Spleen (tissue), 11 donors: ENCODE results near the gene TOM1L2. TPM values are rescaled to one million over a fixed set of nuclear protein-coding genes. Genes with fewer than 3 reads are reported as not detected.

ENCODE experiments used
- DNase-seq: peaks from one replicate; pipeline ENCODE4 v3.0.0-alpha.2; 2020
- H3K27ac ChIP-seq, 8 donors: fragments of 200-600 bp; sonication (generic) in 7 of 8; 1 replicate in 4 of 8; 2 replicates in 4 of 8; pipeline versions ENCODE4 v1.5.0 to v1.8.0; 2016 to 2021; ENCODE audit warnings: inconsistent platforms in 4 of 8, mild to moderate bottlenecking in 4 of 8, moderate library complexity in 1 of 8
- H3K27me3 ChIP-seq, 7 donors: fragments of 200-600 bp; sonication (generic) in 6 of 7; replicated peaks in 1 of 7; 1 replicate in 4 of 7; 2 replicates in 3 of 7; pipeline versions ENCODE4 v1.5.0 to v1.8.0; 2016 to 2021; ENCODE audit warnings: inconsistent platforms in 3 of 7, mild to moderate bottlenecking in 1 of 7
- H3K36me3 ChIP-seq, 6 donors: fragments of 200-600 bp; sonication (generic) in 5 of 6; 1 replicate in 4 of 6; 2 replicates in 2 of 6; pipeline versions ENCODE4 v1.5.0 to v1.8.0; 2016 to 2021; ENCODE audit warnings: inconsistent platforms in 2 of 6
- H3K4me1 ChIP-seq, 6 donors: fragments of 200-600 bp; sonication (generic) in 5 of 6; 1 replicate in 3 of 6; 2 replicates in 3 of 6; pipeline versions ENCODE4 v1.5.0 to v1.8.0; 2016 to 2021; ENCODE audit warnings: inconsistent platforms in 3 of 6
- H3K4me3 ChIP-seq, 8 donors: fragments of 200-600 bp; sonication (generic) in 7 of 8; 1 replicate in 4 of 8; 2 replicates in 4 of 8; pipeline versions ENCODE4 v1.5.0 to v1.8.0; 2016 to 2021; ENCODE audit warnings: inconsistent platforms in 4 of 8, mild to moderate bottlenecking in 4 of 8, moderate library complexity in 2 of 8
- H3K9me3 ChIP-seq, 8 donors: fragments of 200-600 bp; sonication (generic) in 7 of 8; 1 replicate in 4 of 8; 2 replicates in 4 of 8; pipeline versions ENCODE4 v1.5.0 to v1.8.0; 2016 to 2021; ENCODE audit warnings: inconsistent platforms in 4 of 8
- POLR2A ChIP-seq, 3 donors: fragments of 450-650 bp; IDR thresholded peaks; one replicate each; pipeline ENCODE4 v1.5.1; 2017; ENCODE audit warnings: antibody characterized with exemption in 3 of 3, mild to moderate bottlenecking in 1 of 3
- POLR2AphosphoS5 ChIP-seq, 3 donors: sonication (generic); formaldehyde crosslinking; IDR thresholded peaks; one replicate each; pipeline ENCODE4 v1.5.1; 2017; ENCODE audit warnings: antibody characterized with exemption in 3 of 3
- WGBS, 5 donors: extraction: QIAGEN DNeasy Blood & Tissue Kit in 3 of 5; methylation state at CpG; one replicate each; pipeline versions ENCODE4 v1.1.5 to v1.1.7; 2013 to 2018; 5-methylcytosine and 5-hydroxymethylcytosine counted together
- intact Hi-C: fragments of 100-400 bp; cut with DNase I; formaldehyde crosslinking; loops from one replicate; pipeline ENCODE4 v1.15.0; 2023; ENCODE audit warnings: low total_unique reads
- polyA plus RNA-seq, 3 donors: library from polyadenylated mRNA; stranded (reverse); fragments of 200-250 nt; gene quantifications; one replicate each; pipeline ENCODE4 v1.2.1, GENCODE V29; 2013
- total RNA-seq, 7 donors: library from RNA; depleted of rRNA in 3 of 7; stranded (reverse); fragments of >200 nt in 3 of 7; fragmentation: NEBNext Ultra II Directional in 4 of 7; extraction: Animal tissue kit (Norgen Biotek cat#: 25700) in 4 of 7; gene quantifications; one replicate each; pipeline versions ENCODE4 v1.1.0 to v1.2.1, GENCODE V29; 2016 to 2021
- TF ChIP-seq, protein P1 (sequence below), 11 experiments: fragments of 200-600 bp in 7 of 11; fragments of 450-650 bp in 4 of 11; sonication (generic) in 4 of 11; IDR thresholded peaks in 8 of 11; conservative IDR thresholded peaks in 3 of 11; 1 replicate in 7 of 11; 2 replicates in 4 of 11; pipeline versions ENCODE4 v1.4.0 to v1.8.0; 2016 to 2021; ENCODE audit warnings: antibody characterized with exemption in 11 of 11, inconsistent platforms in 4 of 11, mild to moderate bottlenecking in 1 of 11
- donor health status: healthy with polysubstance abuse.
- donor health status: DM: no; HTN: no; CAD: no; lungs with moderate emphysema.
- donor health status: DM: no; HTN: no; CAD: no.
- donor health status: Bipolar disorder and iron deficiency.
- donor health status: healthy.
- donor health status: DM: no; HTN: no; CAD: no.
- donor health status: DM: yes; HTN: yes; CAD: no.

The TOM1L2 gene
- total and polyA plus RNA-seq, 10 donors, result 5.3 to 82.6 (median 53.6) TPM

DNA sequence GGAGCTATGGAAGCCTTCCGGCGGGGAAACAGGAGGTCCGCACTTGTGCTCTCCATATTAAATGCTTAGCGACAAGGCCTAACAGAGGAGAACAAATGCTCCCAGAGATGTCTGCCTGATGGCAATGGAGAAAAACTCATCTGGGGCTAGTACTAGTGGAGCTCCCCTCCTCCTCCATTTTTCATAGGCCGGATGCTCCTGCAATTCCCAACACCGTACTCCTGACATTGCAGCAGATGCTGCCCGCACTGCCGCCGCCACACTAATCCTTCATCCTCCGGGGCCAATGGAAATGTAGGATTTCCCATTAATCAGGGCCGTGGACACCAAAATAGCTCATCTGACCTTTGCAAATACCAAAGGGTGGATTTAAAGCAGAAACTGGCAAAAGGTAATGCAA, 27.5 kb downstream of the TOM1L2 start:
- Histone ChIP-seq H3K27ac (no peak overlapping the region), H3K4me3 (no peak overlapping the region), H3K27me3 (no peaks in the 10 kb centered on the region), H3K36me3 (peaks cover 0 to 4% (median 0%) of the 10 kb centered on the region in 6 donors), H3K4me1 (peaks cover 12 to 48% (median 36%) of the 10 kb centered on the region in 6 donors), H3K9me3 (no peaks in the 10 kb centered on the region)
- TF ChIP-seq, protein P1, sequence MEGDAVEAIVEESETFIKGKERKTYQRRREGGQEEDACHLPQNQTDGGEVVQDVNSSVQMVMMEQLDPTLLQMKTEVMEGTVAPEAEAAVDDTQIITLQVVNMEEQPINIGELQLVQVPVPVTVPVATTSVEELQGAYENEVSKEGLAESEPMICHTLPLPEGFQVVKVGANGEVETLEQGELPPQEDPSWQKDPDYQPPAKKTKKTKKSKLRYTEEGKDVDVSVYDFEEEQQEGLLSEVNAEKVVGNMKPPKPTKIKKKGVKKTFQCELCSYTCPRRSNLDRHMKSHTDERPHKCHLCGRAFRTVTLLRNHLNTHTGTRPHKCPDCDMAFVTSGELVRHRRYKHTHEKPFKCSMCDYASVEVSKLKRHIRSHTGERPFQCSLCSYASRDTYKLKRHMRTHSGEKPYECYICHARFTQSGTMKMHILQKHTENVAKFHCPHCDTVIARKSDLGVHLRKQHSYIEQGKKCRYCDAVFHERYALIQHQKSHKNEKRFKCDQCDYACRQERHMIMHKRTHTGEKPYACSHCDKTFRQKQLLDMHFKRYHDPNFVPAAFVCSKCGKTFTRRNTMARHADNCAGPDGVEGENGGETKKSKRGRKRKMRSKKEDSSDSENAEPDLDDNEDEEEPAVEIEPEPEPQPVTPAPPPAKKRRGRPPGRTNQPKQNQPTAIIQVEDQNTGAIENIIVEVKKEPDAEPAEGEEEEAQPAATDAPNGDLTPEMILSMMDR (IDR thresholded peaks at IDR 0.05 in 8 of 11, conservative IDR thresholded peaks at IDR 0.05 in 3 of 11), result no peak
- TF ChIP-seq POLR2A (IDR thresholded peaks at IDR 0.05) (no peak), POLR2AphosphoS5 (IDR thresholded peaks at IDR 0.05) (no peak)
- 96 to 99% (median 96%) methylated on average over 11 of the region's 11 CpGs for WGBS, 5 donors
- intact Hi-C loops, result no loop called here
- DNase-seq, result no peak

DNA sequence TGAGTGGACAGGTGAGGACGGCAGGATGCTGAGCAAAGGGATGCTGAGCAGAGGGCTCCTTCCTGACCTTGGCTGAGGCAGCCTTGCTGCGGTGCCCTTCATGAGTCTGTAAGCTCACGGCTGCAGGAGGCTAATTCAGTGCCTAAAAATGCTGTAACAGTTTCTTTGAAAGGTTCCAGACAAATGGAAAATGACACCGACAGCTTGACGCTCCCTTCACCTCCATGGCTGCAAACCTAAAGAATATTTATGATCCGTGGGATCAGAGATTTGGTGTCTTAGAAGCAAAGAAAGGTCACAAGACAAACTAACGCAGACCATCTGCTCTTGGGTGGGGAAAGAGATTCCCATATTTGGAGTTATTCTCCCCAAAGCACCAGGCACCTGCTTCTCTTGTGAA, 28.0 kb downstream of the TOM1L2 start:
- Histone ChIP-seq H3K4me3 (no peak overlapping the region), H3K36me3 (peaks cover 0 to 4% (median 0%) of the 10 kb centered on the region in 6 donors), H3K27ac (no peak overlapping the region), H3K27me3 (no peaks in the 10 kb centered on the region), H3K4me1 (peaks cover 12 to 51% (median 36%) of the 10 kb centered on the region in 6 donors), H3K9me3 (no peaks in the 10 kb centered on the region)
- no peak for DNase-seq
- WGBS, 5 donors, result 86 to 95% (median 90%) methylated on average over 6 to 7 of the region's 7 CpGs
- intact Hi-C loops, result no loop called here
- TF ChIP-seq, protein P1 (IDR thresholded peaks at IDR 0.05 in 8 of 11, conservative IDR thresholded peaks at IDR 0.05 in 3 of 11), result no peak
- TF ChIP-seq POLR2AphosphoS5 (IDR thresholded peaks at IDR 0.05), result no peak
- TF ChIP-seq POLR2A (IDR thresholded peaks at IDR 0.05), result no peak

DNA sequence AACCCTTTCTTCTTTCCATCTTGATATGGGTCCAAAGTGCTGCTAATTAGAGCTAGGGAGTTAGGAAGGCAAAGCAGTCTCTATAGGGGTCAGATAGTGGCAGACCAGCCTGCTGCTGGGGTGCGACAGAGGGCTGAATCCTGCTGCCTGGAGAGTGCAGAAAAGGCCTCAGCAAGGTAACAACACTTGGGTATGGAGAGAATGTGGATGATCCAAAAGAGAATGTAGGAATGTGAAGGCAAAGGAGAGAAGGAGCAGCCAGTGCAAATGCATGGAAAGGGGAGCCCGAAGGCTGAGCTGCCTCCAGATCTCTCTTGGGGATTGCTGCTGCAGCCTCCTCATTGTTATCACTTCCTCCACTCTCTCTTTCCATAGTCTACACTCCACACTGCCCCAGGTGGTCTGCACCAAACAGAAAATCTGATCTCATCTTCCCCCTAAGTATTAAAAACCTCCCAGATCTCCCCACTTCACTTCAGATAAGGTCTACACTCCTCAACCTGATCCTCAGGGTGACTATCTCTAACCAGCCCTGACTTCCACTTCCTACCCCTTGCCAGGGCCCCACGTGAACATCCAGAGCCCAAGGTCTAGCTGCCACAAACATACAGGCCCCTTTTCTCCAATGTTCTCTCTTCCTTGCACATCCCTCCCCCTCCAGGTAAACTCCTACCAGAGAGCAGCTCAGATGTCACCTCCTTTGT, 28.8 kb downstream of the TOM1L2 start:
- Histone ChIP-seq H3K27ac (peak overlapping the region in 2 of 8 donors; percentile 16 to 22), H3K4me1 (peaks cover 12 to 57% (median 36%) of the 10 kb centered on the region in 6 donors), H3K27me3 (no peaks in the 10 kb centered on the region), H3K4me3 (no peak overlapping the region), H3K9me3 (no peaks in the 10 kb centered on the region), H3K36me3 (peaks cover 0 to 4% (median 0%) of the 10 kb centered on the region in 6 donors)
- TF ChIP-seq POLR2AphosphoS5 (IDR thresholded peaks at IDR 0.05), result no peak
- TF ChIP-seq, protein P1 (IDR thresholded peaks at IDR 0.05 in 8 of 11, conservative IDR thresholded peaks at IDR 0.05 in 3 of 11), result no peak
- no peak for TF ChIP-seq POLR2A (IDR thresholded peaks at IDR 0.05)
- no peak for DNase-seq
- 52 to 64% (median 54%) methylated on average over 3 of the region's 3 CpGs for WGBS, 5 donors
- intact Hi-C loops, result no loop called here

DNA sequence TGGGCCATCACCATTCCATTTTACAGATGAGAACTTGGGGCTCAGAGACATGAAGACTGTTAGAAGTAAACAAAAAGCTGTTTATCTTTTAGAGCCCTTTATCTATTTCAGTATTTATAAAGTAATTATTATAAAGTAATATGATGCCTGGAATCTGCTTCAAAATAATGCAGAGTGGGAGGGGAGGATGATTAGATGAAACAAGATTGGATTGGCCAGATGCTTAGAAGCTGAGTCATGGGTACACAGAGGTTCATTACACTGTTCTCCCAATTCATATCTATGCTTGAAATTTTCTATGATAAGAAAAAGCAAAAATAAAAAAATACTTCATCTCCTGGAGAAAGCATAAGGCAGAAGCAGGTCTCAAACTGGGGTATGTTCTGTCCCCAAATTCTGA, 29.4 kb downstream of the TOM1L2 start:
- Histone ChIP-seq H3K4me3 (no peak overlapping the region), H3K4me1 (peaks cover 12 to 63% (median 36%) of the 10 kb centered on the region in 6 donors), H3K27me3 (no peaks in the 10 kb centered on the region), H3K9me3 (no peaks in the 10 kb centered on the region), H3K27ac (peak overlapping the region in 2 of 8 donors; percentile 16 to 22), H3K36me3 (peaks cover 0 to 4% (median 0%) of the 10 kb centered on the region in 6 donors)
- TF ChIP-seq POLR2A (IDR thresholded peaks at IDR 0.05), result no peak
- no peak for TF ChIP-seq POLR2AphosphoS5 (IDR thresholded peaks at IDR 0.05)
- TF ChIP-seq, protein P1 (IDR thresholded peaks at IDR 0.05 in 8 of 11, conservative IDR thresholded peaks at IDR 0.05 in 3 of 11), result no peak
- intact Hi-C loops, result no loop called here
- DNase-seq, result no peak
